Esophagus squamous epithelium (tissue), 5 donors: ENCODE results near the gene TTC22. TPM values are rescaled to one million over a fixed set of nuclear protein-coding genes. Genes with fewer than 3 reads are reported as not detected.

Source experiments
- DNase-seq: peaks from one replicate; lab custom pipeline; 2025; lab: John Stamatoyannopoulos, UW
- H3K27ac ChIP-seq, 4 donors: fragments of 200-600 bp; sonication (generic); one replicate each; pipeline ENCODE4 v1.5.1; 2016 to 2019; ENCODE audit warnings: mild to moderate bottlenecking in 1 of 4
- H3K27me3 ChIP-seq, 4 donors: fragments of 200-600 bp; sonication (generic); 1 replicate in 3 of 4; 2 replicates in 1 of 4; pipeline versions ENCODE4 v1.5.1 to v1.6.0; 2017 to 2021; ENCODE audit warnings: antibody characterized with exemption in 1 of 4
- H3K36me3 ChIP-seq, 3 donors: fragments of 200-600 bp; sonication (generic); one replicate each; pipeline ENCODE4 v1.5.1; 2016 to 2019
- H3K4me1 ChIP-seq, 3 donors: fragments of 200-600 bp; sonication (generic); one replicate each; pipeline ENCODE4 v1.5.1; 2017 to 2019
- H3K4me3 ChIP-seq, 4 donors: fragments of 200-600 bp; sonication (generic); 1 replicate in 3 of 4; 2 replicates in 1 of 4; pipeline ENCODE4 v1.5.1; 2016 to 2019; ENCODE audit warnings: mild to moderate bottlenecking in 2 of 4, moderate library complexity in 1 of 4
- H3K9me3 ChIP-seq, 3 donors: fragments of 200-600 bp; sonication (generic); one replicate each; pipeline ENCODE4 v1.5.1; 2016 to 2019
- CTCF ChIP-seq, 6 experiments: fragments of 450-650 bp in 4 of 6; fragments of 200-600 bp in 2 of 6; sonication (generic) in 2 of 6; IDR thresholded peaks; one replicate each; pipeline ENCODE4 v1.5.1; 2016 to 2019; ENCODE audit warnings: antibody characterized with exemption in 6 of 6, mild to moderate bottlenecking in 4 of 6, moderate library complexity in 4 of 6
- POLR2A ChIP-seq, 4 donors: fragments of 450-650 bp; IDR thresholded peaks; one replicate each; pipeline ENCODE4 v1.6.1; 2017; ENCODE audit warnings: antibody characterized with exemption in 4 of 4, mild to moderate bottlenecking in 4 of 4, moderate library complexity in 3 of 4
- WGBS, 2 donors: methylation state at CpG; one replicate each; pipeline ENCODE4 v1.1.5; 2018; 5-methylcytosine and 5-hydroxymethylcytosine counted together
- intact Hi-C: fragments of 100-400 bp; cut with DNase I; formaldehyde crosslinking; loops from one replicate; pipeline ENCODE4 v1.15.0; 2022
- total RNA-seq, 4 donors: library from RNA; depleted of rRNA; stranded (reverse); fragments of >200 nt; gene quantifications; one replicate each; pipeline ENCODE4 v1.1.0, GENCODE V29; 2016
- donor health status: DM: yes; HTN: yes; CAD: no.

The TTC22 gene
- total RNA-seq, 4 donors from 2014 or later = 73.4 to 323 (median 141) TPM

- Histone ChIP-seq H3K9me3 (no peaks in the 10 kb centered on the region), H3K27ac (no peak overlapping the region), H3K36me3 (no peaks in the 10 kb centered on the region), H3K27me3 (no peaks in the 10 kb centered on the region), H3K4me1 (peaks cover 0 to 12% (median 0%) of the 10 kb centered on the region in 3 donors), H3K4me3 (no peak overlapping the region)
- intact Hi-C loops = loop anchor here (10.0 kb wide), 1 partner anchor 138 kb away; no protein-coding TSS in a partner anchor
- TF ChIP-seq CTCF (IDR thresholded peaks at IDR 0.05) (no peak), POLR2A (IDR thresholded peaks at IDR 0.05) (no peak)
- WGBS, 2 donors = 67 to 75% methylated on average over 13 of the region's 13 CpGs
- no peak for DNase-seq
Measured at GRCh38 chr1:54812801-54813484, 11.8 kb upstream of the TTC22 start.

- WGBS, 2 donors = 76 to 85% methylated on average over 3 to 12 of the region's 18 CpGs
- intact Hi-C loops = loop anchor here (10.0 kb wide), 1 partner anchor 137 kb away; no protein-coding TSS in a partner anchor
- H3K36me3 ChIP-seq = no peaks in the 10 kb centered on the region
- peaks cover 0 to 21% (median 0%) of the 10 kb centered on the region in 3 donors for H3K4me1 ChIP-seq
- H3K9me3 ChIP-seq = no peaks in the 10 kb centered on the region
- no peak overlapping the region for H3K27ac ChIP-seq
- H3K27me3 ChIP-seq = no peaks in the 10 kb centered on the region
- no peak overlapping the region for H3K4me3 ChIP-seq
- no peak for DNase-seq
- no peak for TF ChIP-seq CTCF (IDR thresholded peaks at IDR 0.05)
Measured at GRCh38 chr1:54811739-54812655, 10.9 kb upstream of the TTC22 start.

- Histone ChIP-seq H3K4me1 (peaks cover 0 to 30% (median 0%) of the 10 kb centered on the region in 3 donors), H3K9me3 (no peaks in the 10 kb centered on the region), H3K4me3 (no peak overlapping the region), H3K36me3 (no peaks in the 10 kb centered on the region), H3K27me3 (no peaks in the 10 kb centered on the region), H3K27ac (no peak overlapping the region)
- no peak for DNase-seq
- TF ChIP-seq POLR2A (IDR thresholded peaks at IDR 0.05) = no peak
- TF ChIP-seq CTCF (IDR thresholded peaks at IDR 0.05) = no peak
- WGBS, 2 donors = 89 to 96% methylated on average over 2 to 3 of the region's 5 CpGs
- intact Hi-C loops = loop anchor here (10.0 kb wide), 1 partner anchor 136 kb away; no protein-coding TSS in a partner anchor
Measured at GRCh38 chr1:54811066-54811465, 9.9 kb upstream of the TTC22 start.

- Histone ChIP-seq H3K27me3 (no peaks in the 10 kb centered on the region), H3K9me3 (no peaks in the 10 kb centered on the region), H3K36me3 (no peaks in the 10 kb centered on the region), H3K4me3 (no peak overlapping the region), H3K4me1 (peaks cover 0 to 37% (median 0%) of the 10 kb centered on the region in 3 donors), H3K27ac (no peak overlapping the region)
- DNase-seq = no peak
- TF ChIP-seq POLR2A (IDR thresholded peaks at IDR 0.05) (no peak), CTCF (IDR thresholded peaks at IDR 0.05) (peak; percentile 52 to 90 (median 77))
- intact Hi-C loops = loop anchor here (10.0 kb wide), 1 partner anchor 136 kb away; no protein-coding TSS in a partner anchor
- 45 to 95% methylated on average over 3 to 7 of the region's 13 CpGs for WGBS, 2 donors
Measured at GRCh38 chr1:54810153-54810942, 9.2 kb upstream of the TTC22 start.
